ENCODE measurements around the gene SON.

DNA sequence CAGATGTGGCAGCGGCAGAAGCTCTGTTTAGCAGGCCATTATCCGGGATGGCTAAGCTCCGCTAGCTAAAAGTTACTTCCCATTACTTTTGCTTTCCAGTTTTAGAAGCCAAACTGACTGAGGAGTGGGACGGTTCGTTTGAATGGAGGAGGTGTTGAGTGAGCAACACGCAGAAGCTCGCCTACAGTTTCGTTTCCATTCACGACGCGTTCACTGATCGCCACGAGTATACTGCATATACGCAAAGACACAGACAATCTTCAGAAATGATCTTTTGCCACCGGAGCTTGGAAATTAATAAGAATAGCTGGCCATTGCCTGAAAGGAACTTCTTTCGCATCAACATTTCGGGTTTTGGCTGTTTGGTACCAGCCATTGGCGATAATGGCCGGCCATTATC is 14.6 kb downstream of the SON start:
- TF ChIP-seq EP300 (IDR thresholded peaks at IDR 0.05; ENCODE audit: low read depth in 2 of 2, low read length in 2 of 2), result no peak
- TF ChIP-seq EP300 (CRISPR knock-in tag; IDR thresholded peaks at IDR 0.05; ENCODE audit: borderline replicate concordance), result no peak
- no peak for TF ChIP-seq EZH2 (conservative IDR thresholded peaks at IDR 0.05; ENCODE audit: low read depth, low read length)
- no peak for TF ChIP-seq MAZ (IDR thresholded peaks at IDR 0.05; ENCODE audit: borderline replicate concordance, low read depth, low read length)
- no peak for TF ChIP-seq MAZ (CRISPR knock-in tag; IDR thresholded peaks at IDR 0.05; ENCODE audit: low read depth)
- TF ChIP-seq RBFOX2 (IDR thresholded peaks at IDR 0.05; ENCODE audit: low read depth, low read length), result no peak
- no peak for TF ChIP-seq ZNF773 (CRISPR knock-in tag; IDR thresholded peaks at IDR 0.05; ENCODE audit: borderline replicate concordance)
- TF ChIP-seq FOXJ3 (CRISPR knock-in tag; IDR thresholded peaks at IDR 0.05; ENCODE audit: borderline replicate concordance), result no peak
- no peak for TF ChIP-seq SP2 (CRISPR knock-in tag; IDR thresholded peaks at IDR 0.05)
- no peak for TF ChIP-seq JUN (CRISPR knock-in tag; IDR thresholded peaks at IDR 0.05)
- TF ChIP-seq ZZZ3 (CRISPR knock-in tag; IDR thresholded peaks at IDR 0.05; ENCODE audit: borderline replicate concordance), result no peak
- no peak for TF ChIP-seq SMYD3 (CRISPR knock-in tag; IDR thresholded peaks at IDR 0.05)
- no peak for TF ChIP-seq HDAC6 (IDR thresholded peaks at IDR 0.05; ENCODE audit: low read depth, low read length)

Measured in HepG2 (cell line).